ENCODE measurements around the gene EBP. TPM values are rescaled to one million over a fixed set of nuclear protein-coding genes. Genes with fewer than 3 reads are reported as not detected.

The EBP gene
- total and polyA plus RNA-seq, 2 donors (not counting 3 experiments of a cell fraction or from before 2014, with no cell fraction given), result 102 to 183 TPM

- DNase-seq (ENCODE audit: low read depth, low spot score), result no peak
- H3K79me2 ChIP-seq (ENCODE audit: control insufficient read depth, insufficient read depth, low read length), result peaks cover 13% of the 10 kb centered on the region
- peak overlapping the region; percentile 74 for H2AFZ ChIP-seq (ENCODE audit: low read depth, low read length)
- peaks cover 2% of the 10 kb centered on the region for H3K4me1 ChIP-seq (ENCODE audit: control insufficient read depth, extremely low read depth, insufficient read depth, low read length)
- H3K4me2 ChIP-seq (ENCODE audit: insufficient read depth, low read length), result peak overlapping the region; percentile 69
- dilution Hi-C loops (cut with MboI; ENCODE audit: extremely low pct_ligation_motif_present, low sequenced_read_pairs) (no loop called here), intact Hi-C loops (cut with micrococcal nuclease) (loop anchor here (5.0 kb wide), 2 partner anchors 44 to 71 kb away; partner anchors contain the start of gene FTSJ1)
- no peak overlapping the region for H3K27ac ChIP-seq (ENCODE audit: insufficient read depth, low read depth, low read length)
- H3K4me3 ChIP-seq (replicated peaks in 1 of 3; ENCODE audit: insufficient read depth in 1 of 3, low read depth in 1 of 3, low read length in 3 of 3), result peak overlapping the region in 2 of 3 experiments; percentile 65 to 66
- no peaks in the 10 kb centered on the region for H3K36me3 ChIP-seq (ENCODE audit: control insufficient read depth in 2 of 2, extremely low read depth in 1 of 2, insufficient read depth in 2 of 2, low read length in 2 of 2)
- no peaks in the 10 kb centered on the region for H3K9me3 ChIP-seq (replicated peaks; ENCODE audit: control insufficient read depth, insufficient read depth, low read length)
- TF ChIP-seq FOS (IDR thresholded peaks at IDR 0.05; ENCODE audit: borderline replicate concordance, insufficient read depth, low read length) (no peak), EZH2 (IDR thresholded peaks at IDR 0.05; ENCODE audit: borderline replicate concordance, low read depth, low read length, severe bottlenecking) (no peak), CTCF (IDR thresholded peaks at IDR 0.05; ENCODE audit: extremely low read depth in 1 of 2, insufficient read depth in 1 of 2, low read depth in 1 of 2, low read length in 2 of 2) (no peak), GATA2 (IDR thresholded peaks at IDR 0.05; ENCODE audit: insufficient read depth, insufficient read length, low read depth, low read length) (no peak), MYC (IDR thresholded peaks at IDR 0.05; ENCODE audit: low read depth, low read length) (no peak), POLR2A (IDR thresholded peaks at IDR 0.05; ENCODE audit: low read depth, low read length) (no peak), JUN (IDR thresholded peaks at IDR 0.05; ENCODE audit: borderline replicate concordance, insufficient read depth, insufficient read length, low read depth) (no peak), POLR2AphosphoS5 (IDR thresholded peaks at IDR 0.05; ENCODE audit: insufficient read depth, low read depth, low read length) (no peak)
- TF ChIP-seq, protein P1, sequence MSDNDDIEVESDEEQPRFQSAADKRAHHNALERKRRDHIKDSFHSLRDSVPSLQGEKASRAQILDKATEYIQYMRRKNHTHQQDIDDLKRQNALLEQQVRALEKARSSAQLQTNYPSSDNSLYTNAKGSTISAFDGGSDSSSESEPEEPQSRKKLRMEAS (IDR thresholded peaks at IDR 0.05; ENCODE audit: insufficient read depth, insufficient read length), result no peak
- H3K9me1 ChIP-seq (replicated peaks; ENCODE audit: control insufficient read depth, extremely low read depth, insufficient read depth, low read length), result no peaks in the 10 kb centered on the region
- CTCF ChIA-PET, result no interaction called here
- peak; percentile 35 for FAIRE-seq
- no peaks in the 10 kb centered on the region for H3K27me3 ChIP-seq (ENCODE audit: control insufficient read depth in 2 of 2, insufficient read depth in 2 of 2, low read length in 2 of 2)
- no TSS peak for BruUV-seq (replicated peaks)
- POLR2A ChIA-PET, result no interaction called here
- H4K20me1 ChIP-seq (replicated peaks; ENCODE audit: control insufficient read depth, extremely low read depth, insufficient read depth, low read length), result no peaks in the 10 kb centered on the region
- no peak overlapping the region for H3K9ac ChIP-seq (replicated peaks; ENCODE audit: extremely low read depth, insufficient read depth, low read length)
Measured at GRCh38 chrX:48520976-48521352, 644 bp upstream of the EBP start.
